ENCODE measurements around the gene SMARCC1. TPM values are rescaled to one million over a fixed set of nuclear protein-coding genes. Genes with fewer than 3 reads are reported as not detected.

The SMARCC1 gene
- total RNA-seq, 1 donor from 2014 or later: 148 TPM

DNA sequence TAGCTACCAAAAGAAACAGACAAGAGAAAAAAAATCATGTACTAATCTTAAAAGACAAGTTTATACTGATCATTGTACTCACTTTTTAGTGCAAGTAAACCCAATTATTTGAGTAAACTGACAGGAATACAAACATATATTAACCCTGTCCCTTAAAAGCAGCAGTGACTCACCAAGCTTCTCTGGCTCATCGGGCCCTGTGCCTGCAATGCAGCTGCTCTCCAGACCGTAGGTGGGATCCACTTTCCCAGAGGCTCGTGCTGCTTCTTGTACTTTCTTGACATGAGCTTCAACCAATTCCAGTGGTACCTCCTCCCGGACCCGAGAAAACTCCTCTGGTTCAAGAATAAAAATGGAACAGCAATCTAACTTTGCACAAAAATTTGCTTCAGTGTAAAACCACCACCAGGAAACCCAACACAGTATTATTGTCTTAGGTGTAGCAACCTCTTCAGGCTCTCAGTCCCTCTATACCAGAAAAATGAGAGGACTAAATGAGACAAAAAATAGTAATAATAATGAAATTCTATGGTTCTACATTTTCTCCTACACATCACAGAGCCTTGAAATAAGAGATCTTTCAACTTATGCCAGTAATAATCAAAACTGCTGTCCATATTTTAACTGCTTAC, 120.5 kb downstream of the SMARCC1 start:
- H3K27ac Mint-ChIP-seq: no peak overlapping the region
- H3K36me3 Mint-ChIP-seq (ENCODE audit: low read depth): peaks cover 51% of the 10 kb centered on the region
- H3K27me3 Mint-ChIP-seq: no peaks in the 10 kb centered on the region
- H3K4me1 Mint-ChIP-seq: peaks cover 5% of the 10 kb centered on the region
- DNase-seq: no peak
- H3K4me3 Mint-ChIP-seq: no peak overlapping the region
- peaks cover 9% of the 10 kb centered on the region for H3K9me3 Mint-ChIP-seq
- intact Hi-C loops (cut with micrococcal nuclease): no loop called here

GRCh38 chr3:47658444-47658843, 123.2 kb downstream of the SMARCC1 start:
- Mint-ChIP-seq H3K4me1 (peaks cover 5% of the 10 kb centered on the region), H3K27ac (no peak overlapping the region), H3K27me3 (no peaks in the 10 kb centered on the region), H3K4me3 (no peak overlapping the region), H3K36me3 (ENCODE audit: low read depth) (peaks cover 56% of the 10 kb centered on the region), H3K9me3 (peaks cover 9% of the 10 kb centered on the region)
- intact Hi-C loops (cut with micrococcal nuclease): no loop called here
- DNase-seq: no peak

DNA sequence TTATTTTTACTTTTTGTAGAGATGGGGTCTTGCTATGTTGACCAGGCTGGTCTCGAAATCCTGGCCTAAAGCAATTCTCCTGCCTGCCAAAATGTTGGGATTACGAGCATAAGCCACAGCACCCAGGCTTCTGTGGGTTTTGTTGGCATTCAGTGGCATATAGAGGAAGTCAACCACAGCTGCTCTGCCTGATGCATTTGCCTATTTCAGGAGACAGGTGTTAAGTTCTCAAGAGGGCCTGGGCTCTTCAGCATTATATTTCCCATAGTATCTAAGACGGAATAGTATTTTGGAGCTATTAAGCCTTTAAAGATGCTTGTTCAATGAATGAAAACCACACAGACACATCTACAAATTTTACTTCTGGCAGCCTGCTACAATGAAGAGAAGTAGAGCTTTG, 129.6 kb downstream of the SMARCC1 start:
- Mint-ChIP-seq H3K4me3 (no peak overlapping the region), H3K9me3 (no peaks in the 10 kb centered on the region), H3K4me1 (peaks cover 2% of the 10 kb centered on the region), H3K27me3 (no peaks in the 10 kb centered on the region), H3K27ac (no peak overlapping the region), H3K36me3 (ENCODE audit: low read depth) (peaks cover 31% of the 10 kb centered on the region)
- no peak for DNase-seq
- intact Hi-C loops (cut with micrococcal nuclease): no loop called here

DNA sequence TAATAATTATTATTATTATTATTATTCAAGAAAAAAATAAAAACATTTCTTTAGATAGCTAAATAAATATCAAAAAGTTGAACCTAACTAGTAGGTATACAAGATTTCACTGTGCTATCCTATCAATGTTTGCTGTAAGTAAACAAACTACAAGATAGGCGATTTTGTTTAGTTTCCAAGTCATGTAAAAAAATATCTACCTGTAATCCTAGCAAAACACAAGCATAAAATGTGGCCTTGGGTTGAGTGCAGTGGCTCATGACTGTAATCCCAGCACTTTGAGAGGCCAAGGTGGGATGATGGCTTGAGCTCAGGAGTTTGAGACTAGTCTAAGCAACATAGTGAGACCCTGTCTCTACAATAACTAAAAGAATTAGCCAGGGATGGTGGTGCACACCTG, 131.4 kb downstream of the SMARCC1 start:
- DNase-seq: no peak
- Mint-ChIP-seq H3K27ac (no peak overlapping the region), H3K36me3 (ENCODE audit: low read depth) (peaks cover 23% of the 10 kb centered on the region), H3K9me3 (no peaks in the 10 kb centered on the region), H3K27me3 (no peaks in the 10 kb centered on the region), H3K4me1 (no peaks in the 10 kb centered on the region), H3K4me3 (no peak overlapping the region)
- intact Hi-C loops (cut with micrococcal nuclease): no loop called here

DNA sequence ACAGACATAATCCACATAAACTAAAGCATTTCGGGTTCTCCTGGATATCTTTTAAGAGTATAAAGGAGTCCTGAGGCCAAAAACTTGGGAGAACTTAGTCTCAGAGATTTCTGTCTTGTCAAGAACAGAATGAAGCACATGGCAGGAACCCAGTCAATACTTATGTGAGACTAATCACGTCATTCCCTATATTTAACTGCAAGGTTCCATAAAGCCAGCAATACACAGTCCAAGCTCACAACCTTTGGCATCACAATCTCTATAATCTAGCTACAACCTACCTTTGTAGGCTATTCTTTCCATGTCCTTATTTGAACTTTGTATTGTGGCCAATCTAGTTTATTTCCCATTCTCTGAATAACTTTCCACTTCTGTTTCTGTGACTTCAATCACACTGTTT, 134.1 kb downstream of the SMARCC1 start:
- no peaks in the 10 kb centered on the region for H3K27me3 Mint-ChIP-seq
- intact Hi-C loops (cut with micrococcal nuclease): no loop called here
- no peaks in the 10 kb centered on the region for H3K9me3 Mint-ChIP-seq
- peaks cover 23% of the 10 kb centered on the region for H3K36me3 Mint-ChIP-seq (ENCODE audit: low read depth)
- H3K27ac Mint-ChIP-seq: no peak overlapping the region
- DNase-seq: no peak
- H3K4me1 Mint-ChIP-seq: no peaks in the 10 kb centered on the region
- no peak overlapping the region for H3K4me3 Mint-ChIP-seq

DNA sequence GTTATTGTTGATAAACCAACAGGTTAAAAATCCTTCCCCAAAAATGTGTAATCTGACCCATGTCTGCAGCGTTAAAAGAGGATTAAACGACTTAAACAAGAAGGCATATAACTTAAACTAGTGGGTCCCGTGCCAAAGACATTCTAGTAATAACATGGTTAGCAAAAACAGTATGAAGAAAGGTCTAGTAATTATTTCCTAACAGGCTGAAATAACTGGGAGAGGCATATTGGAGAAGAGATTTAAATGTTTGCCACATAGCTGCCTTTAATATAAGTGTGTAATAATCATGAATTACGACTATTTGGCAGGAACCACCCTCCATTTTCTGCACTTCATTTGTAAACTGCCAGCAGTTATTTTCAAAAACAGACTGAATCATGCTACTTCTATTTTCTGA, 135.3 kb downstream of the SMARCC1 start:
- H3K36me3 Mint-ChIP-seq (ENCODE audit: low read depth): peaks cover 26% of the 10 kb centered on the region
- no peaks in the 10 kb centered on the region for H3K9me3 Mint-ChIP-seq
- no peak for DNase-seq
- H3K4me1 Mint-ChIP-seq: no peaks in the 10 kb centered on the region
- H3K27me3 Mint-ChIP-seq: no peaks in the 10 kb centered on the region
- H3K27ac Mint-ChIP-seq: no peak overlapping the region
- intact Hi-C loops (cut with micrococcal nuclease): no loop called here
- H3K4me3 Mint-ChIP-seq: no peak overlapping the region

DNA sequence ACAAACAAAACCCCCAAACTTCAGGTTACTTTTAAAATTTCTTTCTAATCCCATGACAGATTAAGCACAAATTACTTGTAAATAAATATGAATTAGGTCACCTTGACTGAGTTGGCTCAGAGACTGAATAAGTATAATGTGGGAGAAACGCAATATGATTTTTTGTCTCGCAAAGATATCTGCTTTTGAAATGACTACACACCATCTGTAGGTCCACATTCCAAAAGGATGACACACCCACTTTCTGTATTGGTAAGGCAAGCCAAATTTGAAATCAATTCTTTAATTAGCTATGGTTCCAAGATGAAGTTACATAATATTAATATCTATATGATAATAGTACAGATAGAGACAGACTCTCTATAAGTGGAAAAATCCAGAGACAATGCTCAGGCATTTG, 136.1 kb downstream of the SMARCC1 start:
- Mint-ChIP-seq H3K27ac (no peak overlapping the region), H3K4me1 (peaks cover 2% of the 10 kb centered on the region), H3K27me3 (no peaks in the 10 kb centered on the region), H3K4me3 (no peak overlapping the region), H3K9me3 (no peaks in the 10 kb centered on the region), H3K36me3 (ENCODE audit: low read depth) (peaks cover 29% of the 10 kb centered on the region)
- intact Hi-C loops (cut with micrococcal nuclease): no loop called here
- no peak for DNase-seq

- peaks cover 2% of the 10 kb centered on the region for H3K4me1 Mint-ChIP-seq
- H3K9me3 Mint-ChIP-seq: no peaks in the 10 kb centered on the region
- no peaks in the 10 kb centered on the region for H3K27me3 Mint-ChIP-seq
- H3K27ac Mint-ChIP-seq: peak overlapping the region; percentile 6
- intact Hi-C loops (cut with micrococcal nuclease): no loop called here
- DNase-seq: no peak
- H3K36me3 Mint-ChIP-seq (ENCODE audit: low read depth): peaks cover 27% of the 10 kb centered on the region
- no peak overlapping the region for H3K4me3 Mint-ChIP-seq
Measured at GRCh38 chr3:47643092-47643491, 138.6 kb downstream of the SMARCC1 start.

GRCh38 chr3:47641739-47642138, 140.0 kb downstream of the SMARCC1 start:
- DNase-seq: no peak
- H3K4me1 Mint-ChIP-seq: peaks cover 2% of the 10 kb centered on the region
- no peak overlapping the region for H3K4me3 Mint-ChIP-seq
- H3K27ac Mint-ChIP-seq: no peak overlapping the region
- intact Hi-C loops (cut with micrococcal nuclease): no loop called here
- peaks cover 31% of the 10 kb centered on the region for H3K36me3 Mint-ChIP-seq (ENCODE audit: low read depth)
- no peaks in the 10 kb centered on the region for H3K9me3 Mint-ChIP-seq
- no peaks in the 10 kb centered on the region for H3K27me3 Mint-ChIP-seq

DNA sequence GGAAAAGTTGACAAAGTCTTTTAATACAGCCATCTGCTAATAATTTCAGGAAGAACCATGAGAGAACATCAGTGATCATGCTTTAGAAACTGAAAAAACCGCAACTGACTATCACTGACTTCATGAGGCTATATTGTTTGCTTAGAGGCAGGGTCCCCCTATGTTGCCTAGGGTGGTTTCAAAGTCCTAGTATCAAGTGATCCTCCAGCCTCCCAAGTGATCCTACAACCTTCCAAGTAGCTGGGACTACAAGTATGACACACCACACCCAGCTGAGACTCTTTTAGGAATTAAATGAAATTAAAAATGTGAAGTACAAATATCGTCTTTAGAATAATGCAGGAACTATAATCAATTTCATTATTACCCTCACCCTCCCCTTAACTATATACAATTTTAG, 144.8 kb downstream of the SMARCC1 start:
- Mint-ChIP-seq H3K36me3 (ENCODE audit: low read depth) (peaks cover 50% of the 10 kb centered on the region), H3K27me3 (no peaks in the 10 kb centered on the region), H3K4me1 (peaks cover 5% of the 10 kb centered on the region), H3K27ac (no peak overlapping the region), H3K4me3 (no peak overlapping the region), H3K9me3 (no peaks in the 10 kb centered on the region)
- no peak for DNase-seq
- intact Hi-C loops (cut with micrococcal nuclease): no loop called here

DNA sequence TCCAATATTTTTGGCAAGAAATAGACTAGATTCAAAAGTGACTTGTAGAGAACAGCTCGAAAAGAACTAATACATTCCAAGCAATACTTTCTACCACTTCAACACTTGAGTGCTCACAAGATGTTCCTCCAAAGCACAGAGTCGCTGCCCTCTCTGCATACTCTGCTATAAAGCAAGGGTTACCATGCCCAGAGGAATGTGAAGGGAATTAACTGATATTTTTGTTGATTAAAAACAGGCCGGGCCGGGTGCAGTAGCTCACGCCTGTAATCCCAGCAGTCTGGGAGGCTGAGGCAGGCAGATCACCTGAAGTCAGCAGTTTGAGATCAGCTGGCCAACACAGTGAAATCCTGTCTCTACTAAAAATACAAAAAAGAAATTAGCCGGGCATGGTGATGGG, 145.5 kb downstream of the SMARCC1 start:
- Mint-ChIP-seq H3K36me3 (ENCODE audit: low read depth) (peaks cover 52% of the 10 kb centered on the region), H3K27ac (no peak overlapping the region), H3K9me3 (no peaks in the 10 kb centered on the region), H3K4me3 (no peak overlapping the region), H3K27me3 (no peaks in the 10 kb centered on the region), H3K4me1 (peaks cover 4% of the 10 kb centered on the region)
- no peak for DNase-seq
- intact Hi-C loops (cut with micrococcal nuclease): no loop called here

DNA sequence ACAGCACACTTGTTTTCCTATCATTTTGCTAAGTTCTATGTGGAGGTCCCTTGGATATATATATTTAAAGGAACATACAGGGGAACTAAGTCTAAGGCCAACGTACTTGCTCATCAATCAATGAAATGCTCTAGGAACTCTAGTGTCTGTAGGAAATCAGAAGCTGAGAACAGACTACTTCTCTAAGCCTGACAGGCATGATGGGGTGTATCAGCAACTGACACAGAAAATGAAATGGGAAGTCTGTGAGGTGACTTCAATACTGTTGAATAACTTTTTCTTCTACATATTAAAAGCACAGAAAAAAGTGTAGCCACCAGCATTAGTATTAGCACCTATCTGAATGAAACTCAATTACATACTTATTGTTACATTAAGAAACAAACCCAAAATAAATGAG, 146.2 kb downstream of the SMARCC1 start:
- peaks cover 4% of the 10 kb centered on the region for H3K4me1 Mint-ChIP-seq
- no peak overlapping the region for H3K27ac Mint-ChIP-seq
- H3K9me3 Mint-ChIP-seq: no peaks in the 10 kb centered on the region
- no peak overlapping the region for H3K4me3 Mint-ChIP-seq
- H3K36me3 Mint-ChIP-seq (ENCODE audit: low read depth): peaks cover 54% of the 10 kb centered on the region
- DNase-seq: no peak
- intact Hi-C loops (cut with micrococcal nuclease): no loop called here
- no peaks in the 10 kb centered on the region for H3K27me3 Mint-ChIP-seq

DNA sequence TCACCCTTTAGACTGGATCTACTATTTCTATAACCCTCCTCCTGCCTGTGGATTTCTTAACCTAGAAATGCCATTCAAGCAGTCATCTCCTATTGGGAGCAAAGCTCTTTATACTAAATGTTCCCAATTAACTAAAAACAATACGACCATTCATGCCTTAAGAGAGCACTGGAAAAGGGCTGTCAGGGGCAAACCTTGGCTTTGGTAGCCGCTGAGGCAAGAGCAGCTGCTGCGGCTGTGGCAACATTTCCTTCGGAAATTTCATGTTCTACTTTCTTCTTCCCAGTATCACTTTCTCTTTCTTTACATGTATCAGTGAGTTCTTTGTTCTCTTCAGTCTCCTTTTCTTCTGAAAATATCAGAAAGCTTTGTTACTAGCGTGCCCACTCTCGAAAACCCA, 146.7 kb downstream of the SMARCC1 start:
- no peak overlapping the region for H3K27ac Mint-ChIP-seq

GRCh38 chr3:47630810-47631209, 150.9 kb downstream of the SMARCC1 start:
- Mint-ChIP-seq H3K4me1 (peaks cover 4% of the 10 kb centered on the region), H3K27ac (no peak overlapping the region), H3K9me3 (no peaks in the 10 kb centered on the region), H3K36me3 (ENCODE audit: low read depth) (peaks cover 60% of the 10 kb centered on the region), H3K4me3 (no peak overlapping the region), H3K27me3 (no peaks in the 10 kb centered on the region)
- no peak for DNase-seq
- intact Hi-C loops (cut with micrococcal nuclease): no loop called here

More for the DNA sequence above, 146.7 kb downstream of the SMARCC1 start:
- no peak overlapping the region for H3K4me3 Mint-ChIP-seq
- H3K9me3 Mint-ChIP-seq: no peaks in the 10 kb centered on the region
- intact Hi-C loops (cut with micrococcal nuclease): no loop called here
- peaks cover 4% of the 10 kb centered on the region for H3K4me1 Mint-ChIP-seq
- H3K27me3 Mint-ChIP-seq: no peaks in the 10 kb centered on the region
- H3K36me3 Mint-ChIP-seq (ENCODE audit: low read depth): peaks cover 57% of the 10 kb centered on the region
- no peak for DNase-seq

GRCh38 chr3:47629770-47630169, 151.9 kb downstream of the SMARCC1 start:
- H3K9me3 Mint-ChIP-seq: no peaks in the 10 kb centered on the region
- peaks cover 55% of the 10 kb centered on the region for H3K36me3 Mint-ChIP-seq (ENCODE audit: low read depth)
- no peak overlapping the region for H3K4me3 Mint-ChIP-seq
- H3K27ac Mint-ChIP-seq: no peak overlapping the region
- no peaks in the 10 kb centered on the region for H3K4me1 Mint-ChIP-seq
- no peaks in the 10 kb centered on the region for H3K27me3 Mint-ChIP-seq
- intact Hi-C loops (cut with micrococcal nuclease): loop anchor here (10.0 kb wide), 1 partner anchor 65 kb away; no protein-coding TSS in a partner anchor
- no peak for DNase-seq

Measured in activated CD4-positive, alpha-beta T cell treated with anti-CD3 and anti-CD28 coated beads, Interleukin-2, amount 10 ng/mL, durations not matched to agents 24 days and 14 days (primary cell).